IMR-90 (cell line): ENCODE results near the gene NCAPD3. TPM values are rescaled to one million over a fixed set of nuclear protein-coding genes. Genes with fewer than 3 reads are reported as not detected.

Source experiments
- ATAC-seq: fragments of 200-7000 bp; cut with Tn5 transposase; 2 replicates; pipeline ENCODE4 v1.9.1; 2020; ENCODE audit warnings: low read depth, mild to moderate bottlenecking, moderate library complexity
- BruUV-seq: library from RNA; stranded (reverse); fragments of 400-500 nt; replicated peaks from 2 replicates; lab custom pipeline; 2021; lab: Mats Ljungman, UMichigan
- CTCF ChIA-PET: fragments of 300-600 bp; formaldehyde crosslinking; extraction: SDS; loops from one replicate; lab custom pipeline; 2021; ENCODE audit warnings: antibody characterized with exemption; lab: Yijun Ruan, JAX
- POLR2A ChIA-PET: fragments of 300-600 bp; sonication (Branson Sonifier 250); formaldehyde crosslinking; loops from one replicate; lab custom pipeline; 2022; ENCODE audit warnings: antibody characterized with exemption; ENCODE audit not compliant: unreplicated experiment; lab: Charles Lee
- DNase-seq: peaks from one replicate; pipeline ENCODE4 v3.0.0; 2013
- H2AFZ ChIP-seq: replicated peaks from 2 replicates; pipeline ENCODE3; 2013; ENCODE audit warnings: low read length, mild to moderate bottlenecking; ENCODE audit not compliant: poor library complexity
- H2AK5ac ChIP-seq: 2 replicates; pipeline ENCODE4 v1.6.1; 2013; ENCODE audit warnings: low read depth, low read length, inconsistent platforms
- H2AK9ac ChIP-seq: replicated peaks from 2 replicates; pipeline ENCODE3; 2013; ENCODE audit warnings: mild to moderate bottlenecking, low read depth, low read length, moderate library complexity; ENCODE audit not compliant: poor library complexity
- H2BK120ac ChIP-seq: 2 replicates; pipeline ENCODE4 v1.6.1; 2013; ENCODE audit warnings: low read depth, low read length, inconsistent platforms
- H2BK15ac ChIP-seq: 3 replicates; pipeline ENCODE4 v1.6.1; 2013; ENCODE audit warnings: low read depth, low read length, inconsistent platforms
- H2BK20ac ChIP-seq: 2 replicates; pipeline ENCODE4 v1.6.1; 2013; ENCODE audit warnings: low read depth, mild to moderate bottlenecking, inconsistent platforms, low read length, moderate library complexity
- H2BK5ac ChIP-seq: 2 replicates; pipeline ENCODE4 v1.6.1; 2013; ENCODE audit warnings: mild to moderate bottlenecking, low read depth, low read length, inconsistent platforms; ENCODE audit not compliant: poor library complexity, severe bottlenecking
- H3K14ac ChIP-seq: replicated peaks from 2 replicates; pipeline ENCODE4 v1.6.1; 2013; ENCODE audit warnings: low read depth, low read length, inconsistent platforms
- H3K18ac ChIP-seq: 2 replicates; pipeline ENCODE4 v1.6.1; 2013; ENCODE audit warnings: low read depth, low read length, control low read depth
- H3K23ac ChIP-seq: 2 replicates; pipeline ENCODE4 v1.6.1; 2013; ENCODE audit warnings: low read depth, low read length, inconsistent platforms
- H3K27ac ChIP-seq: 2 replicates; pipeline ENCODE4 v1.5.1; 2013; ENCODE audit warnings: mild to moderate bottlenecking, control low read depth, low read length; ENCODE audit not compliant: insufficient read depth
- H3K27me3 ChIP-seq: 2 replicates; pipeline ENCODE4 v1.6.1; 2013; ENCODE audit warnings: low read length; ENCODE audit not compliant: control insufficient read depth, insufficient read depth
- H3K36me3 ChIP-seq: 2 replicates; pipeline ENCODE4 v1.6.1; 2013; ENCODE audit warnings: low read length, mixed read lengths; ENCODE audit not compliant: control insufficient read depth, insufficient read depth
- H3K4ac ChIP-seq: 2 replicates; pipeline ENCODE4 v1.6.1; 2013; ENCODE audit warnings: low read depth, low read length, inconsistent platforms
- H3K4me1 ChIP-seq: 2 replicates; pipeline ENCODE4 v1.6.1; 2013; ENCODE audit warnings: low read length, mixed read lengths; ENCODE audit not compliant: control insufficient read depth, insufficient read depth
- H3K4me2 ChIP-seq: 2 replicates; pipeline ENCODE4 v1.6.1; 2013; ENCODE audit warnings: low read depth, mild to moderate bottlenecking, control low read depth, low read length, moderate library complexity
- H3K4me3 ChIP-seq: 2 replicates; pipeline ENCODE4 v1.5.1; 2013; ENCODE audit warnings: low read depth, mild to moderate bottlenecking, control low read depth, low read length, moderate library complexity; ENCODE audit not compliant: insufficient read depth
- H3K56ac ChIP-seq: 2 replicates; pipeline ENCODE4 v1.6.1; 2013; ENCODE audit warnings: low read length, inconsistent platforms; ENCODE audit not compliant: insufficient read depth; ENCODE audit errors: extremely low read depth
- H3K79me1 ChIP-seq, 2 experiments: 2 replicates each; pipeline ENCODE4 v1.6.1; 2013; ENCODE audit warnings: low read length in 2 of 2, inconsistent platforms in 1 of 2, low read depth in 1 of 2
- H3K9ac ChIP-seq: 2 replicates; pipeline ENCODE4 v1.6.1; 2013; ENCODE audit warnings: low read depth, low read length, control low read depth
- H3K9me1 ChIP-seq: 2 replicates; pipeline ENCODE4 v1.6.1; 2013; ENCODE audit warnings: low read length, inconsistent platforms; ENCODE audit not compliant: insufficient read depth
- H3K9me3 ChIP-seq: 2 replicates; pipeline ENCODE4 v1.6.1; 2013; ENCODE audit warnings: low read length; ENCODE audit not compliant: control insufficient read depth, insufficient read depth
- H4K20me1 ChIP-seq: 2 replicates; pipeline ENCODE4 v1.6.1; 2013; ENCODE audit warnings: low read length, inconsistent platforms; ENCODE audit not compliant: insufficient read depth
- H4K5ac ChIP-seq: 2 replicates; pipeline ENCODE4 v1.6.1; 2013; ENCODE audit warnings: mild to moderate bottlenecking, low read depth, low read length, control low read depth
- H4K8ac ChIP-seq, 2 experiments: 2 replicates each; pipeline ENCODE4 v1.6.1; 2013; ENCODE audit warnings: low read depth in 2 of 2, low read length in 2 of 2, control low read depth in 1 of 2, inconsistent platforms in 1 of 2
- H4K91ac ChIP-seq: 2 replicates; pipeline ENCODE4 v1.6.1; 2013; ENCODE audit warnings: low read depth, low read length, inconsistent platforms; ENCODE audit not compliant: insufficient read depth
- MAZ ChIP-seq: IDR thresholded peaks from 2 replicates; pipeline ENCODE4 v1.6.1; 2012; ENCODE audit warnings: low read depth, mild to moderate bottlenecking, low read length, improper control_type of control experiment, moderate library complexity, borderline replicate concordance
- SMC3 ChIP-seq: fragments of 150-350 bp; IDR thresholded peaks from 2 replicates; pipeline ENCODE4 v1.6.1; 2016; ENCODE audit warnings: low read depth, mild to moderate bottlenecking, antibody characterized with exemption, low read length, moderate library complexity
- WGBS, 2 experiments: methylation state at CpG; one replicate each; pipeline versions ENCODE4 v1.1.5 to v1.1.7; 2013; ENCODE audit warnings: missing lambda C conversion rate in 2 of 2; ENCODE audit not compliant: insufficient read length in 1 of 2; ENCODE audit errors: extremely low coverage in 2 of 2; 5-methylcytosine and 5-hydroxymethylcytosine counted together
- dilution Hi-C: fragments of 300-500 bp; cut with HindIII; formaldehyde crosslinking; loops from one replicate; pipeline ENCODE4 v1.14.3; 2018; ENCODE audit warnings: low sequenced_read_pairs; ENCODE audit not compliant: unreplicated experiment
- in situ Hi-C: fragments of 300-500 bp; cut with MboI; formaldehyde crosslinking; loops from 3 replicates; pipeline ENCODE4 v1.14.3; 2019; ENCODE audit warnings: low sequenced_read_pairs, inconsistent platforms, mixed read lengths
- intact Hi-C: fragments of 100-400 bp; cut with micrococcal nuclease; formaldehyde crosslinking; loops from 2 replicates; pipeline ENCODE4 v1.10.0; 2022
- polyA plus RNA-seq, 3 experiments: library from polyadenylated mRNA; depleted of rRNA; stranded (reverse); fragments of >200 nt; gene quantifications; 2 replicates each; pipeline ENCODE4 v1.2.3, GENCODE V29; 2012; ENCODE audit warnings: low replicate concordance in 1 of 3
- total RNA-seq: library from RNA; depleted of rRNA; stranded (reverse); fragments of >200 nt; gene quantifications from 2 replicates; pipeline ENCODE4 v1.2.3, GENCODE V29; 2012

NCAPD3 gene
- total and polyA plus RNA-seq, 2 of the 4 experiments (the other 2 are of a cell fraction) = 18.0 to 19.2 TPM

- Histone ChIP-seq H4K8ac (no peak overlapping the region), H3K4ac (no peak overlapping the region), H2AK5ac (0 out of 2 replicates have a peak overlapping the region, but pooled peaks have one; percentile 49), H4K91ac (no peak overlapping the region), H2BK120ac (no peak overlapping the region), H3K4me3 (peak overlapping the region; percentile 70), H2AFZ (peak overlapping the region; percentile 71), H3K9me1 (peaks cover 14% of the 10 kb centered on the region), H4K20me1 (peaks cover 16% of the 10 kb centered on the region; the same call in 1 of the 2 replicates), H2BK15ac (no peak overlapping the region), H2AK9ac (no peak overlapping the region), H2BK5ac (no peak overlapping the region), H3K27me3 (no peaks in the 10 kb centered on the region), H3K4me2 (peak overlapping the region; percentile 96), H3K9me3 (no peaks in the 10 kb centered on the region), H3K36me3 (peaks cover 5% of the 10 kb centered on the region), H3K27ac (no peak overlapping the region; the same call in 1 of the 2 replicates), H3K14ac (no peak overlapping the region), H3K18ac (no peak overlapping the region), H3K9ac (peak overlapping the region; percentile 50), H4K5ac (no peak overlapping the region), H3K79me1 (peaks cover 9 to 43% of the 10 kb centered on the region in 2 experiments), H3K56ac (peak overlapping the region; percentile 14; the same call in 1 of the 2 replicates), H3K23ac (no peak overlapping the region), H2BK20ac (no peak overlapping the region), H3K4me1 (peaks cover 3% of the 10 kb centered on the region; the same call in 1 of the 2 replicates)
- no peak for TF ChIP-seq MAZ
- no peak for TF ChIP-seq SMC3
- no TSS peak for BruUV-seq
- dilution Hi-C loops = no loop called here
- no CpG with 5 or more reads among the region's 5 CpGs for WGBS, 2 experiments
- intact Hi-C loops = loop anchor here (10.0 kb wide), 2 partner anchors 178 to 298 kb away; no protein-coding TSS in a partner anchor
- ChIA-PET POLR2A (no interaction called here), CTCF (interaction anchor here (1.0 kb wide), 1 partner anchor 12 kb away, joined by 3 read pairs; no protein-coding TSS in a partner anchor)
- in situ Hi-C loops = no loop called here
- DNase-seq (no peak), ATAC-seq (no peak)
These were observed 646 bp downstream of the NCAPD3 start for GRCh38 chr11:134223121-134223520.
